Vagina (tissue), 2 donors: ENCODE results near the gene CDH10.

ENCODE experiments used
- CTCF ChIP-seq, 3 experiments: fragments of 450-650 bp in 2 of 3; fragments of 200-600 bp in 1 of 3; sonication (generic) in 1 of 3; IDR thresholded peaks; one replicate each; pipeline ENCODE4 v1.5.1; 2017 to 2019; ENCODE audit warnings: antibody characterized with exemption in 3 of 3, mild to moderate bottlenecking in 2 of 3, moderate library complexity in 2 of 3
- POLR2A ChIP-seq, 2 donors: fragments of 450-650 bp; IDR thresholded peaks; one replicate each; pipeline ENCODE4 v1.6.1; 2017; ENCODE audit warnings: antibody characterized with exemption in 2 of 2, mild to moderate bottlenecking in 2 of 2, moderate library complexity in 2 of 2
- POLR2AphosphoS5 ChIP-seq, 2 donors: sonication (generic); formaldehyde crosslinking; IDR thresholded peaks; one replicate each; pipeline ENCODE4 v1.9.0; 2017; ENCODE audit warnings: antibody characterized with exemption in 2 of 2, mild to moderate bottlenecking in 2 of 2, low read depth in 1 of 2; ENCODE audit not compliant: insufficient read depth in 1 of 2

- TF ChIP-seq CTCF (IDR thresholded peaks at IDR 0.05) (no peak), POLR2AphosphoS5 (IDR thresholded peaks at IDR 0.05; ENCODE audit: insufficient read depth in 1 of 2, low read depth in 1 of 2) (no peak), POLR2A (IDR thresholded peaks at IDR 0.05) (no peak)
These were observed 23.3 kb upstream of the CDH10 start for GRCh38 chr5:24668050-24668449.
